Pancreas (tissue), 10 donors: ENCODE measurements around the gene LAYN. TPM values are rescaled to one million over a fixed set of nuclear protein-coding genes. Genes with fewer than 3 reads are reported as not detected.
A peak's percentile ranks its signal among the peaks of the same experiment; 100 is the strongest.

Experiments
- ATAC-seq, 4 donors: fragments of 200-7000 bp; cut with Tn5 transposase; one replicate each; pipeline versions ENCODE4 v1.8.0 to v1.9.1; 2020; ENCODE audit warnings: mild to moderate bottlenecking in 4 of 4, moderate library complexity in 4 of 4
- DNase-seq, 6 donors: peaks; one replicate each; pipeline ENCODE4 v3.0.0-alpha.2; 2020
- FAIRE-seq: peaks from 2 replicates; lab custom pipeline; 2012; peaks lifted over from hg19 to GRCh38; lab: Jason Lieb, UNC
- H3K27ac ChIP-seq, 4 donors: fragments of 200-600 bp; sonication (generic); 1 replicate in 3 of 4; 2 replicates in 1 of 4; pipeline versions ENCODE4 v1.5.0 to v1.8.0; 2020
- H3K27me3 ChIP-seq, 4 donors: fragments of 200-600 bp; one replicate each; pipeline ENCODE4 v1.8.0; 2021
- H3K36me3 ChIP-seq, 3 donors: fragments of 200-600 bp; sonication (generic) in 1 of 3; one replicate each; pipeline versions ENCODE4 v1.5.0 to v1.8.0; 2020 to 2021
- H3K4me1 ChIP-seq, 3 donors: fragments of 200-600 bp; one replicate each; pipeline ENCODE4 v1.8.0; 2021
- H3K4me3 ChIP-seq, 4 donors: fragments of 200-600 bp; sonication (generic) in 2 of 4; one replicate each; pipeline versions ENCODE4 v1.5.0 to v1.8.0; 2020 to 2021
- H3K9me3 ChIP-seq, 4 donors: fragments of 200-600 bp; one replicate each; pipeline ENCODE4 v1.8.0; 2021
- WGBS, 2 donors: extraction: QIAGEN DNeasy Blood & Tissue Kit; methylation state at CpG; one replicate each; pipeline ENCODE4 v1.1.7; 2013; 5-methylcytosine and 5-hydroxymethylcytosine counted together
- intact Hi-C, 3 donors: fragments of 100-400 bp; cut with DNase I; formaldehyde crosslinking; loops; one replicate each; pipeline versions ENCODE4 v1.11.1 to v1.14.2; 2022
- polyA plus RNA-seq, 2 donors: library from polyadenylated mRNA; stranded (reverse); fragments of 200-250 nt; gene quantifications; one replicate each; pipeline ENCODE4 v1.2.3, GENCODE V29; 2013
- total RNA-seq, 6 donors: library from RNA; stranded (reverse); fragmentation: NEBNext Ultra II Directional in 4 of 6; extraction: Animal tissue kit (Norgen Biotek cat#: 25700) in 4 of 6; gene quantifications; one replicate each; pipeline versions ENCODE4 v1.2.1 to v1.2.4, GENCODE V29; 2021 to 2023
- TF ChIP-seq, protein P1 (sequence below), 4 donors: fragments of 200-600 bp; sonication (generic) in 3 of 4; IDR thresholded peaks; one replicate each; pipeline versions ENCODE4 v1.5.0 to v1.8.0; 2021; ENCODE audit warnings: antibody characterized with exemption in 4 of 4
- donor health status: healthy with polysubstance abuse.
- donor health status: DM: no; HTN: no; CAD: no; lungs with moderate emphysema.
- donor health status: DM: no; HTN: no; CAD: no.
- donor health status: control.
- donor health status: control.
- donor health status: Bipolar disorder and iron deficiency.
- donor health status: DM: yes; HTN: yes; CAD: no.
- donor health status: DM: no; HTN: no; CAD: no.
- donor health status: DM: no; HTN: no; CAD: no.
- donor health status: DM: yes; HTN: yes; CAD: no.

LAYN gene
- total and polyA plus RNA-seq, 8 donors = 0.44 to 3.2 (median 1.1) TPM

DNA sequence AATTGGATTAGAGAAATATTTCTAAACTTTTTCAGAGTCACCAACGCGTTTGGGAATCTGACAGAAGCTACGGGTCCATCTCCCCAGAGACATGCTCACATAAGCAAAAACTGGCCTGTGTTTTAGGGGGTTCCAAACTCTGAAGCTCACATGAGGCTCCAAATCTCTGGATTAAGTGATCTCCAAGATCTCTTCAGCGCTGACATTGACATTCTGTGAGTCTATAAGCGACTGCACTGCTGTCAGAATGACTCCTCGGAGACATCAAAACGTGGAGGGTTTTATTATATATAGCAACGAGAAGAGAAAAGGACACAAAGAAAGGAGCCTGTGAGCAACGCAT is 61.1 kb downstream of the LAYN start:
- peak overlapping the region; percentile 94 to 98 (median 96) for H3K27ac ChIP-seq
- no peak for DNase-seq
- H3K9me3 ChIP-seq = no peaks in the 10 kb centered on the region
- WGBS, 2 donors = 19 to 21% methylated on average over 9 of the region's 9 CpGs
- peaks cover 0 to 25% (median 15%) of the 10 kb centered on the region in 3 donors for H3K4me1 ChIP-seq
- TF ChIP-seq, protein P1, sequence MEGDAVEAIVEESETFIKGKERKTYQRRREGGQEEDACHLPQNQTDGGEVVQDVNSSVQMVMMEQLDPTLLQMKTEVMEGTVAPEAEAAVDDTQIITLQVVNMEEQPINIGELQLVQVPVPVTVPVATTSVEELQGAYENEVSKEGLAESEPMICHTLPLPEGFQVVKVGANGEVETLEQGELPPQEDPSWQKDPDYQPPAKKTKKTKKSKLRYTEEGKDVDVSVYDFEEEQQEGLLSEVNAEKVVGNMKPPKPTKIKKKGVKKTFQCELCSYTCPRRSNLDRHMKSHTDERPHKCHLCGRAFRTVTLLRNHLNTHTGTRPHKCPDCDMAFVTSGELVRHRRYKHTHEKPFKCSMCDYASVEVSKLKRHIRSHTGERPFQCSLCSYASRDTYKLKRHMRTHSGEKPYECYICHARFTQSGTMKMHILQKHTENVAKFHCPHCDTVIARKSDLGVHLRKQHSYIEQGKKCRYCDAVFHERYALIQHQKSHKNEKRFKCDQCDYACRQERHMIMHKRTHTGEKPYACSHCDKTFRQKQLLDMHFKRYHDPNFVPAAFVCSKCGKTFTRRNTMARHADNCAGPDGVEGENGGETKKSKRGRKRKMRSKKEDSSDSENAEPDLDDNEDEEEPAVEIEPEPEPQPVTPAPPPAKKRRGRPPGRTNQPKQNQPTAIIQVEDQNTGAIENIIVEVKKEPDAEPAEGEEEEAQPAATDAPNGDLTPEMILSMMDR (IDR thresholded peaks at IDR 0.05) = no peak
- no peaks in the 10 kb centered on the region for H3K27me3 ChIP-seq
- peak overlapping the region in 3 of 4 donors; percentile 83 to 95 (median 85) for H3K4me3 ChIP-seq
- ATAC-seq = no peak
- no peaks in the 10 kb centered on the region for H3K36me3 ChIP-seq
- FAIRE-seq = no peak
- intact Hi-C loops = loop anchor here in 2 of 3 donors (5.0 kb wide), 2 partner anchors 166 to 176 kb away; partner anchors contain the start of gene PPP2R1B (in 1 of the 2)

DNA sequence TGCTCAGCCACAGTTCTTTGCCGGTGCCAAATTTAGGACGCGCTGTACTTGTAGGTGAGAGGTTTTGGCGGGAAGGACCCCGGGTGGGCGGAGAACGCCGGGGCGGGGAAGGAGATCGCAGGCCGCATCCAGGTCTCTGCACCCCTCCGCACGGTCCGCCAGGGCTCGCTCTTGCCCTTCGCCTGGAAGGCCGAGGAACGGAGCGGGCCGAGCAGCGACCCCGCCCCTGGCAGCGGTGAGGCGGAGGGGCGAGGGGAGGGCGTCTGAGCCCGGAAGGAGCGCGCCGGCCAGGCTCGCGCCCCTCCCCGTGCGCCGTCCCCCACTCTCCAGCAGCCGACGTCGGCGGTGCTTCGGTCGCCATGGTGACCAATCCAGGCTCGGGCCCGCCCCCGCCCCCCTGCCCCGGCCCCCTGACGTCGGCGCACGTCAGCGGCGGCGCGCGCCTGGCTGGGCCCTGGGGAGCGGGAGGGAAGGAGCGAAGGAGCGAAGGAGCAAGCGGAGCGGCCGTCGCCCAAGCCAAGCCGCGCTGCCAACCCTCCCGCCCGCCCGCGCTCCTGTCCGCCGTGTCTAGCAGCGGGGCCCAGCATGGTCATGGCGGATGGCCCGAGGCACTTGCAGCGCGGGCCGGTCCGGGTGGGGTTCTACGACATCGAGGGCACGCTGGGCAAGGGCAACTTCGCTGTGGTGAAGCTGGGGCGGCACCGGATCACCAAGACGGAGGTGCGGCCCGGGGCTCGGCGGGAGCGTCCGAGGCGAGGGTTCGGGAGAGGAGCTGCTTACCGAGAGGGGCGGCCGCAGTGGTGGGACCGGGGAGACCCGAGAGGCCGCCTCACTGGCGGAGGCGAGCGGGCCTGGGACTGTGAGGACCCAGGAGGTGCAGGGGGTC is 61.7 kb downstream of the LAYN start, which contains the start of gene SIK2:
SIK2 (plus strand) TSS at position 471 of the 886 bp plus-strand sequence; CDS start at position 586, 115 bp downstream.
- WGBS, 2 donors = 0 to 1% methylated on average over 70 to 100 of the region's 100 CpGs
- Histone ChIP-seq H3K36me3 (no peaks in the 10 kb centered on the region), H3K4me3 (peak within 1 kb of the TSS; percentile 83 to 95 (median 86)), H3K27ac (peak within 1 kb of the TSS; percentile 94 to 98 (median 96)), H3K27me3 (no peaks in the 10 kb centered on the region), H3K9me3 (no peaks in the 10 kb centered on the region), H3K4me1 (peaks cover 1 to 31% (median 21%) of the 10 kb centered on the region in 3 donors)
- TF ChIP-seq, protein P1 (IDR thresholded peaks at IDR 0.05) = peak; percentile 50 to 93 (median 90)
- ATAC-seq = peak; percentile 88 to 93 (median 91)
- no peak for FAIRE-seq
- peak; percentile 95 to 98 (median 96) for DNase-seq
- intact Hi-C loops = loop anchor here in 2 of 3 donors (5.0 kb wide), 2 partner anchors 165 to 175 kb away; partner anchors contain the start of gene PPP2R1B (in 1 of the 2)

DNA sequence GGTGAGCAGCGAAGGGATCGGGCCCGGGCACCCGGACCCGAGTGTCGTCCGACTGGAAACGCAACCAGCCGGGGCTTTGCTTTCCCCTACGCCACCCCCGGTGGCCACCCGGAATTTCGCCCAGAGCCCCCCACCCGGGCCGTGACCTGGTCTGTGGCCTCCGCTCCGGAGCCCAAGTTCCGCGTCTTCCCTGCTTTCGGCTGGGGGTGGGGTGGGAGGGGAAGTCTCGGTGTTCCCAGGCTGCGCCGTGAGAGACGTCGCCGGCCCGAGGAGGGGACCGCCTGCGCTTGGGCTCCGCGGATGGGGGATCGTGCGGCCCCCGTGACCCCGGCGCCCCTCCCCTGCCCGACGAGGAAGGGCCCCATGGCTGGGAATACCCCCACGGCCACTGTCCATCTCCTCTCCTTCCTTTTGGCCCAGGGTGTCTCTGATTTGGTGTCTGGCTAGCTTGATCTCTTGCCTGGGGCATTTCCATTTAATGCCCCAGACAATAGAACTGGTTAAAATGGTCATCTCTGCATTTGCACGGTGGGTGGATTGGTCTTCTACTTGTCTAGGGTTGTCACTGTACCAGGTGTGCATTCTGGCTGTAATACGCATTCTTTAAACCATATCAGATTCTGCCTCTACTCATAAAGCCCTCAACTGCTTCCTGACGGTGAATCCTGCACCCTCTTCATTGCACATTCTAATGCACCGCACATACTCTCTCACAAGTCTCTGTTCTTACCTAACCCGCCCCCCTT is 62.5 kb downstream of the LAYN start:
- Histone ChIP-seq H3K4me3 (peak overlapping the region; percentile 83 to 95 (median 86)), H3K27ac (peak overlapping the region; percentile 94 to 98 (median 96)), H3K36me3 (no peaks in the 10 kb centered on the region), H3K27me3 (no peaks in the 10 kb centered on the region), H3K9me3 (no peaks in the 10 kb centered on the region), H3K4me1 (peaks cover 9 to 39% (median 29%) of the 10 kb centered on the region in 3 donors)
- intact Hi-C loops = loop anchor here in 2 of 3 donors (5.0 kb wide), 2 partner anchors 164 to 174 kb away; partner anchors contain the start of gene PPP2R1B (in 1 of the 2)
- FAIRE-seq = no peak
- TF ChIP-seq, protein P1 (IDR thresholded peaks at IDR 0.05) = no peak
- peak; percentile 29 to 52 (median 43) for ATAC-seq
- WGBS, 2 donors = 1% methylated on average over 37 to 44 of the region's 44 CpGs
- DNase-seq = peak in 3 of 6 donors; percentile 24 to 75 (median 42)

DNA sequence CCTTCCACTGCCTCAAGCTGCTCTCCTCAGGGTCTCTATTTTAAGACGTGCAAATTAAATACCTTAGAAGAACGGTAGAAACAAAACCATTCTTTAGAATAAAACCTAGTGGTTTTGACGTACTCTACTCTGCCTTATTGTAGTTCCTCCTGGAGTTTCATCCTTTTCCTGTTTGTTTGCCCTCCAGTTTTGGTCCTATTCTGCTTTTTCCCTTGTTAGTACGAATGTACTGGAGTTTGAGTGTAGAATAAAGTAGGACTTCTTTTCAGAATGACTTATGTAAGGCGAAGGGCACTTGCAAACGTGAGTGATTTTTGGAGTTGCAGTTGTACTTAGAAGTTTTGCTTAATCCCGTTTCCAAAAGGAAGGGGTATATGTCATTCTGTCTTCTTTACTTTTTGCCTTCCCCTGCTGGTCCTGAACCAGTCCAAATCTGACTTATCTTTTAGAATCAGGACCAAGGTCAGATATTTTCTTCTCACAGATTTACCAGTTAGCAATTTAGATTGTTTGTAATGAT is 63.2 kb downstream of the LAYN start:
- Histone ChIP-seq H3K9me3 (no peaks in the 10 kb centered on the region), H3K36me3 (no peaks in the 10 kb centered on the region), H3K4me1 (peaks cover 10 to 43% (median 30%) of the 10 kb centered on the region in 3 donors), H3K4me3 (peak overlapping the region; percentile 83 to 95 (median 86)), H3K27me3 (no peaks in the 10 kb centered on the region), H3K27ac (peak overlapping the region; percentile 94 to 98 (median 96))
- DNase-seq (no peak), FAIRE-seq (no peak), ATAC-seq (no peak)
- 4 to 6% methylated on average over 7 of the region's 7 CpGs for WGBS, 2 donors
- TF ChIP-seq, protein P1 (IDR thresholded peaks at IDR 0.05) = no peak
- intact Hi-C loops = loop anchor here in 2 of 3 donors (5.0 kb wide), 2 partner anchors 164 to 174 kb away; partner anchors contain the start of gene PPP2R1B (in 1 of the 2)
